Endothelial cell of umbilical vein (primary cell): ENCODE data around the gene TMEM19. TPM values are rescaled to one million over a fixed set of nuclear protein-coding genes. Genes with fewer than 3 reads are reported as not detected.

Experiments used
- BruUV-seq: library from RNA; stranded (reverse); fragments of 400-500 nt; replicated peaks from 2 replicates; lab custom pipeline; 2021; lab: Mats Ljungman, UMichigan
- CTCF ChIA-PET: fragments of 300-600, 350-600 bp; sonication (Branson Sonifier 250); formaldehyde crosslinking; loops from one replicate; lab custom pipeline; 2021; ENCODE audit warnings: antibody characterized with exemption, inconsistent platforms; lab: Charles Lee
- POLR2A ChIA-PET: fragments of 300-600, 350-600 bp; sonication (Branson Sonifier 250); formaldehyde crosslinking; loops from one replicate; lab custom pipeline; 2021; ENCODE audit warnings: antibody characterized with exemption, inconsistent platforms; lab: Charles Lee
- DNase-seq: peaks from one replicate; pipeline ENCODE4 v3.0.0-alpha.2; 2011; ENCODE audit warnings: low read depth, low spot score
- FAIRE-seq: peaks from 2 replicates; lab custom pipeline; 2011; peaks lifted over from hg19 to GRCh38; lab: Jason Lieb, UNC
- H2AFZ ChIP-seq: 2 replicates; pipeline ENCODE4 v1.6.0; 2012; ENCODE audit warnings: low read depth, low read length, control low read depth, inconsistent platforms
- H3K27ac ChIP-seq: 2 replicates; pipeline ENCODE4 v1.5.1; 2011; ENCODE audit warnings: low read depth, mild to moderate bottlenecking, control low read depth, low read length, moderate library complexity; ENCODE audit not compliant: insufficient read depth
- H3K27me3 ChIP-seq, 2 experiments: 2 replicates each; pipeline versions ENCODE4 v1.6.0 to v1.6.1; 2011; ENCODE audit warnings: low read length in 2 of 2, mixed read lengths in 1 of 2; ENCODE audit not compliant: control insufficient read depth in 2 of 2, insufficient read depth in 2 of 2
- H3K36me3 ChIP-seq, 2 experiments: 2 replicates in 1 of 2; 3 replicates in 1 of 2; pipeline ENCODE4 v1.5.1; 2011; ENCODE audit warnings: low read length in 2 of 2, mild to moderate bottlenecking in 1 of 2, moderate library complexity in 1 of 2; ENCODE audit not compliant: control insufficient read depth in 2 of 2, insufficient read depth in 2 of 2; ENCODE audit errors: extremely low read depth in 1 of 2
- H3K4me1 ChIP-seq: 3 replicates; pipeline ENCODE4 v1.5.1; 2011; ENCODE audit warnings: mild to moderate bottlenecking, low read length; ENCODE audit not compliant: control insufficient read depth, insufficient read depth; ENCODE audit errors: extremely low read depth
- H3K4me2 ChIP-seq: 2 replicates; pipeline ENCODE4 v1.6.1; 2011; ENCODE audit warnings: low read length, control low read depth, mixed read lengths; ENCODE audit not compliant: insufficient read depth
- H3K4me3 ChIP-seq, 3 experiments: fragments of 200-600 bp in 1 of 3; sonication (generic), shearing (Covaris generic) in 1 of 3; replicated peaks in 1 of 3; 2 replicates each; pipeline ENCODE4 v1.5.1; 2011 to 2016; ENCODE audit warnings: control low read depth in 3 of 3, low read length in 3 of 3, mild to moderate bottlenecking in 2 of 3, inconsistent platforms in 1 of 3, low read depth in 1 of 3, moderate library complexity in 1 of 3; ENCODE audit not compliant: insufficient read depth in 1 of 3
- H3K79me2 ChIP-seq: 2 replicates; pipeline ENCODE4 v1.6.0; 2012; ENCODE audit warnings: low read length, inconsistent platforms; ENCODE audit not compliant: control insufficient read depth, insufficient read depth
- H3K9ac ChIP-seq: replicated peaks from 2 replicates; pipeline ENCODE3; 2011; ENCODE audit warnings: low read length, control low read depth; ENCODE audit not compliant: insufficient read depth; ENCODE audit errors: extremely low read depth
- H3K9me1 ChIP-seq: replicated peaks from 3 replicates; pipeline ENCODE4 v1.6.0; 2011; ENCODE audit warnings: mild to moderate bottlenecking, low read length; ENCODE audit not compliant: control insufficient read depth, insufficient read depth; ENCODE audit errors: extremely low read depth
- H3K9me3 ChIP-seq: replicated peaks from 2 replicates; pipeline ENCODE4 v1.5.1; 2012; ENCODE audit warnings: low read length, inconsistent platforms; ENCODE audit not compliant: control insufficient read depth, insufficient read depth
- H4K20me1 ChIP-seq: replicated peaks from 2 replicates; pipeline ENCODE3; 2011; ENCODE audit warnings: mild to moderate bottlenecking, low read length; ENCODE audit not compliant: control insufficient read depth, insufficient read depth; ENCODE audit errors: extremely low read depth
- CTCF ChIP-seq, 2 donors: IDR thresholded peaks; 1 replicate in 1 of 2; 2 replicates in 1 of 2; pipeline ENCODE4 v1.5.1; 2011; ENCODE audit warnings: low read length in 2 of 2, mild to moderate bottlenecking in 2 of 2, moderate library complexity in 2 of 2, control low read depth in 1 of 2, inconsistent platforms in 1 of 2, low read depth in 1 of 2; ENCODE audit not compliant: insufficient read depth in 1 of 2; ENCODE audit errors: extremely low read depth in 1 of 2
- EZH2 ChIP-seq: IDR thresholded peaks from 2 replicates; pipeline ENCODE4 v1.6.1; 2012; ENCODE audit warnings: borderline replicate concordance, low read depth, mild to moderate bottlenecking, moderate library complexity, low read length, inconsistent platforms; ENCODE audit not compliant: severe bottlenecking
- FOS ChIP-seq: IDR thresholded peaks from 2 replicates; pipeline ENCODE4 v1.6.1; 2011; ENCODE audit warnings: mild to moderate bottlenecking, low read length, moderate library complexity, borderline replicate concordance; ENCODE audit not compliant: insufficient read depth
- GATA2 ChIP-seq: IDR thresholded peaks from 2 replicates; pipeline ENCODE4 v1.7.0; 2011; ENCODE audit warnings: low read depth, mild to moderate bottlenecking, moderate library complexity, mixed read lengths, low read length; ENCODE audit not compliant: insufficient read length, insufficient read depth
- JUN ChIP-seq: IDR thresholded peaks from 2 replicates; pipeline ENCODE4 v1.6.1; 2011; ENCODE audit warnings: borderline replicate concordance, low read depth; ENCODE audit not compliant: insufficient read length, insufficient read depth
- MYC ChIP-seq: IDR thresholded peaks from one replicate; pipeline ENCODE4 v1.6.1; 2011; ENCODE audit warnings: mild to moderate bottlenecking, low read depth, low read length
- POLR2AphosphoS5 ChIP-seq: IDR thresholded peaks from 2 replicates; pipeline ENCODE4 v1.6.1; 2012; ENCODE audit warnings: low read depth, mild to moderate bottlenecking, control low read depth, low read length, moderate library complexity; ENCODE audit not compliant: insufficient read depth
- dilution Hi-C: fragments of 300-500 bp; cut with MboI; formaldehyde crosslinking; loops from one replicate; pipeline ENCODE4 v1.15.0; 2019; ENCODE audit warnings: low sequenced_read_pairs; ENCODE audit not compliant: extremely low pct_ligation_motif_present
- intact Hi-C: fragments of 100-400 bp; cut with micrococcal nuclease; formaldehyde crosslinking; loops from one replicate; pipeline ENCODE4 v1.10.0; 2022
- polyA plus RNA-seq, 4 experiments: library from polyadenylated mRNA; depleted of rRNA in 3 of 4; stranded (reverse) in 3 of 4; unstranded in 1 of 4; fragments of >200 nt; gene quantifications; 2 replicates each; pipeline versions ENCODE4 v1.2.1 to v1.2.3, GENCODE V29; 2011 to 2012; ENCODE audit warnings: missing spikeins in 1 of 4
- total RNA-seq: library from RNA; stranded (reverse); gene quantifications from 2 replicates; pipeline ENCODE4 v1.2.3, GENCODE V29; 2021
- TF ChIP-seq, protein P1 (sequence below): IDR thresholded peaks from 2 replicates; pipeline ENCODE4 v1.6.1; 2011; ENCODE audit not compliant: insufficient read depth, insufficient read length

Gene TMEM19
- total and polyA plus RNA-seq, 2 donors (not counting 3 experiments of a cell fraction or from before 2014, with no cell fraction given), result 20.4 to 23.8 TPM

GRCh38 chr12:71684081-71684480, 1.8 kb upstream of the TMEM19 start:
- no peaks in the 10 kb centered on the region for H3K27me3 ChIP-seq
- dilution Hi-C loops, result no loop called here
- no peaks in the 10 kb centered on the region for H3K36me3 ChIP-seq
- FAIRE-seq (no peak), DNase-seq (no peak)
- ChIA-PET CTCF (interaction anchor here (4.6 kb wide), 1 partner anchor 62 kb away, joined by 59 read pairs; no protein-coding TSS in a partner anchor), POLR2A (no interaction called here)
- TF ChIP-seq FOS (no peak), JUN (no peak), GATA2 (no peak), POLR2AphosphoS5 (no peak), EZH2 (no peak), MYC (no peak), CTCF (IDR thresholded peaks at IDR 0.05; ENCODE audit: extremely low read depth in 1 of 2, insufficient read depth in 1 of 2, low read depth in 1 of 2, low read length in 2 of 2) (no peak)
- TF ChIP-seq, protein P1, sequence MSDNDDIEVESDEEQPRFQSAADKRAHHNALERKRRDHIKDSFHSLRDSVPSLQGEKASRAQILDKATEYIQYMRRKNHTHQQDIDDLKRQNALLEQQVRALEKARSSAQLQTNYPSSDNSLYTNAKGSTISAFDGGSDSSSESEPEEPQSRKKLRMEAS, result no peak
- intact Hi-C loops, result no loop called here
- H3K4me2 ChIP-seq, result no peak overlapping the region
- H3K9ac ChIP-seq, result no peak overlapping the region
- no peaks in the 10 kb centered on the region for H4K20me1 ChIP-seq
- BruUV-seq, result no TSS peak
- no peaks in the 10 kb centered on the region for H3K79me2 ChIP-seq
- H3K4me1 ChIP-seq, result peaks cover 4% of the 10 kb centered on the region
- peak overlapping the region; percentile 23 for H2AFZ ChIP-seq
- no peaks in the 10 kb centered on the region for H3K9me3 ChIP-seq
- no peak overlapping the region for H3K27ac ChIP-seq
- H3K4me3 ChIP-seq, result no peak overlapping the region
- H3K9me1 ChIP-seq, result no peaks in the 10 kb centered on the region
